Calu3 (cell line): ENCODE results near the gene SHH. TPM values are rescaled to one million over a fixed set of nuclear protein-coding genes. Genes with fewer than 3 reads are reported as not detected.

Experiments
- BruUV-seq: library from RNA; stranded (reverse); fragments of 400-500 nt; replicated peaks from 2 replicates; lab custom pipeline; 2021; lab: Mats Ljungman, UMichigan
- CTCF ChIA-PET: fragments of 300-600 bp; sonication (Branson Sonifier 250); formaldehyde crosslinking; loops from one replicate; lab custom pipeline; 2022; ENCODE audit warnings: antibody characterized with exemption; lab: Charles Lee
- DNase-seq: peaks from one replicate; pipeline ENCODE4 v3.0.0; 2022
- H3K27ac Mint-ChIP-seq: one replicate; pipeline ENCODE4 v1.8.0; 2022; ENCODE audit warnings: mixed read lengths; ENCODE audit not compliant: unreplicated experiment
- H3K27me3 Mint-ChIP-seq: one replicate; pipeline ENCODE4 v1.8.0; 2022; ENCODE audit warnings: mixed read lengths; ENCODE audit not compliant: unreplicated experiment
- H3K36me3 Mint-ChIP-seq: one replicate; pipeline ENCODE4 v1.8.0; 2022; ENCODE audit warnings: mild to moderate bottlenecking, moderate library complexity, mixed read lengths; ENCODE audit not compliant: insufficient read depth, unreplicated experiment
- H3K4me1 Mint-ChIP-seq: one replicate; pipeline ENCODE4 v1.8.0; 2022; ENCODE audit warnings: mild to moderate bottlenecking, low read depth, mixed read lengths; ENCODE audit not compliant: unreplicated experiment
- H3K4me3 Mint-ChIP-seq: one replicate; pipeline ENCODE4 v1.8.0; 2022; ENCODE audit warnings: mild to moderate bottlenecking, low read depth, moderate library complexity, mixed read lengths; ENCODE audit not compliant: unreplicated experiment
- H3K9me3 Mint-ChIP-seq: one replicate; pipeline ENCODE4 v1.8.0; 2022; ENCODE audit warnings: low read depth, mixed read lengths; ENCODE audit not compliant: unreplicated experiment
- intact Hi-C: fragments of 100-400 bp; cut with micrococcal nuclease; formaldehyde crosslinking; loops from one replicate; pipeline ENCODE4 v1.10.0; 2022; ENCODE audit not compliant: unreplicated experiment
- total RNA-seq: library from RNA; stranded (reverse); gene quantifications from 2 replicates; pipeline ENCODE4 v1.2.3, GENCODE V29; 2022
- TF ChIP-seq, protein P1 (sequence below): fragments of 200-600 bp; IDR thresholded peaks from one replicate; pipeline ENCODE4 v1.8.0; 2022; ENCODE audit warnings: antibody characterized with exemption; ENCODE audit not compliant: unreplicated experiment

Gene SHH
- total RNA-seq, 1 experiment from 2014 or later: 1.1 TPM

GRCh38 chr7:155770241-155770640 is 42.0 kb downstream of the SHH start:
- intact Hi-C loops: no loop called here
- Mint-ChIP-seq H3K27me3 (no peaks in the 10 kb centered on the region), H3K4me3 (no peak overlapping the region), H3K9me3 (no peaks in the 10 kb centered on the region), H3K27ac (no peak overlapping the region), H3K4me1 (no peaks in the 10 kb centered on the region), H3K36me3 (peaks cover 47% of the 10 kb centered on the region)
- TF ChIP-seq, protein P1, sequence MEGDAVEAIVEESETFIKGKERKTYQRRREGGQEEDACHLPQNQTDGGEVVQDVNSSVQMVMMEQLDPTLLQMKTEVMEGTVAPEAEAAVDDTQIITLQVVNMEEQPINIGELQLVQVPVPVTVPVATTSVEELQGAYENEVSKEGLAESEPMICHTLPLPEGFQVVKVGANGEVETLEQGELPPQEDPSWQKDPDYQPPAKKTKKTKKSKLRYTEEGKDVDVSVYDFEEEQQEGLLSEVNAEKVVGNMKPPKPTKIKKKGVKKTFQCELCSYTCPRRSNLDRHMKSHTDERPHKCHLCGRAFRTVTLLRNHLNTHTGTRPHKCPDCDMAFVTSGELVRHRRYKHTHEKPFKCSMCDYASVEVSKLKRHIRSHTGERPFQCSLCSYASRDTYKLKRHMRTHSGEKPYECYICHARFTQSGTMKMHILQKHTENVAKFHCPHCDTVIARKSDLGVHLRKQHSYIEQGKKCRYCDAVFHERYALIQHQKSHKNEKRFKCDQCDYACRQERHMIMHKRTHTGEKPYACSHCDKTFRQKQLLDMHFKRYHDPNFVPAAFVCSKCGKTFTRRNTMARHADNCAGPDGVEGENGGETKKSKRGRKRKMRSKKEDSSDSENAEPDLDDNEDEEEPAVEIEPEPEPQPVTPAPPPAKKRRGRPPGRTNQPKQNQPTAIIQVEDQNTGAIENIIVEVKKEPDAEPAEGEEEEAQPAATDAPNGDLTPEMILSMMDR: no peak
- CTCF ChIA-PET: interaction anchor here (0.6 kb wide), 1 partner anchor 43 kb away, joined by 3 read pairs; no protein-coding TSS in a partner anchor
- no peak for DNase-seq
- no TSS peak for BruUV-seq

GRCh38 chr7:155769701-155770100 is 42.6 kb downstream of the SHH start:
- no peak overlapping the region for H3K4me3 Mint-ChIP-seq
- intact Hi-C loops: loop anchor here (2.0 to 5.0 kb wide), 3 partner anchors 357 to 843 kb away; no protein-coding TSS in a partner anchor
- CTCF ChIA-PET: no interaction called here
- no peak overlapping the region for H3K27ac Mint-ChIP-seq
- TF ChIP-seq, protein P1: no peak
- no peaks in the 10 kb centered on the region for H3K9me3 Mint-ChIP-seq
- no peaks in the 10 kb centered on the region for H3K27me3 Mint-ChIP-seq
- no peaks in the 10 kb centered on the region for H3K4me1 Mint-ChIP-seq
- no peak for DNase-seq
- no TSS peak for BruUV-seq
- H3K36me3 Mint-ChIP-seq: peaks cover 44% of the 10 kb centered on the region

DNA sequence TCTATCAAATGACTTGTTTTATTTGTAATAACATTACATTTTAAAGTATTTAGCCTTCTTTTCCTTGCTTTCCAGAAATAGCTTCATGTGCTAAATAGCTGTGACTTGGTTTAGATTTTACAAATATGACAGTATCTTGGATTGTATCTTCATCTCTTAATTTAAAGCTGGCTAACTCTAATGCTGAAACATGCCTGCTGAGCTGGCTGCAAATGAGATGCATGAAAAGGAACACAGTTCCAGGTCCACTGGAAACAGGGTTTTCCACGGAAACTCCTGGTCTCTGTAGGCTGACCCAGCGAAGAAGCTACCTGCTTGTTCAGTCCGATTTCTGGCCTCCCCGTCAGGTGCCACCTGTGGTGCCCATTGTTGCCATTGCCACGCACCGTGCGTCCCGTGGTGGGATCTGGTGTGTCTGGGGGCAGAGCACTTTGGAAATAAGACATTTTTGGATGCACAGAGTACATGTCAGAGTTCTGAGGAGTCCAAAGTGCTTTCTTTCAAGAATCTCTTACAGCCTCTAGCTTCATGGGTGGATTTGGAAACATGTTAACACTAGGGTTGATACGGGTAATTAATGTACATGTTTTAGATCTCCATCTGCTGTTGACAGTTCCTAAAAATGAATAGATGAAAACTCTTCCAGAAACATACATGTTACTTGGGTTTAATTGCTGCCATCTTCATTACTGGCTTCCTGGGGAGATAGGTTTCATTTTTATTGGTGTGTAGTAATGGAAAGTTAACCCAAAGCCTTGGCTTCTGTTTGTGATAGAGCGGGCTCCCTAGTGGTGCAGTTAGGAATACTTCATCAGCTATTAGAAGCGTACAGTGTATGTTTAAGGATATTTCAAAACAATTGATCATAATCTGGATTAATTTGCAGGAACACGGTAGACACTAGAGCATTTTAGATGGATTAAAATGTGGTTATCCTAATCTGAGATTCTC is 45.0 kb downstream of the SHH start:
- peaks cover 43% of the 10 kb centered on the region for H3K36me3 Mint-ChIP-seq
- CTCF ChIA-PET: interaction anchor here (1.6 kb wide), 1 partner anchor 388 kb away, joined by 8 read pairs; no protein-coding TSS in a partner anchor
- BruUV-seq: no TSS peak
- no peaks in the 10 kb centered on the region for H3K27me3 Mint-ChIP-seq
- H3K27ac Mint-ChIP-seq: no peak overlapping the region
- H3K4me1 Mint-ChIP-seq: no peaks in the 10 kb centered on the region
- no peak overlapping the region for H3K4me3 Mint-ChIP-seq
- intact Hi-C loops: loop anchor here (5.0 kb wide), 1 partner anchor 355 kb away; no protein-coding TSS in a partner anchor
- no peaks in the 10 kb centered on the region for H3K9me3 Mint-ChIP-seq
- DNase-seq: no peak
- TF ChIP-seq, protein P1: no peak

DNA sequence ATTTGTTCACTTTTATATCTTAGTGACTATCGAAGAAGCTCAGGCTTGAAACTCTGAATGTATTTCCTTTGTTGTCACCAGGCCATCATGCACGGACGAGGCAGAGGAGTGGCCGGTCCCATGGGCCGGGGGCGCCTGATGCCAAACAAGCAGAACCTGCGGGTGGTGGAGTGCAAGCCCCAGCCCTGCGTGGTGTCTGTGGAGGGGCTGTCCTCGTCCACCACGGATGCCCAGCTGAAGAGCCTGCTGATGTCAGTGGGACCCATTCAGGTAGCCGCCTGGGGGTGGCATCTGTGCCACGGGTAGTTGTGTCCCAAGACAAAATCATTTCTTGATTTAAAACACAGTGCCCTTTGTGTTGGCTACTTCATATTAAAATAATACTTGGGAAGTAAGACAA is 45.9 kb downstream of the SHH start:
- Mint-ChIP-seq H3K4me1 (no peaks in the 10 kb centered on the region), H3K9me3 (no peaks in the 10 kb centered on the region), H3K4me3 (no peak overlapping the region), H3K27me3 (no peaks in the 10 kb centered on the region), H3K27ac (no peak overlapping the region), H3K36me3 (peaks cover 43% of the 10 kb centered on the region)
- no peak for DNase-seq
- no TSS peak for BruUV-seq
- intact Hi-C loops: loop anchor here (5.0 kb wide), 1 partner anchor 354 kb away; no protein-coding TSS in a partner anchor
- TF ChIP-seq, protein P1: no peak
- CTCF ChIA-PET: no interaction called here
